GM12872 (cell line): ENCODE measurements around the gene TMEM62.

Source experiments
- CTCF ChIP-seq: IDR thresholded peaks from 3 replicates; pipeline ENCODE4 v1.5.1; 2011; ENCODE audit warnings: low read depth, mild to moderate bottlenecking, low read length, moderate library complexity; ENCODE audit not compliant: insufficient read depth

TMEM62 gene

GRCh38 chr15:43210172-43210745, 76.9 kb downstream of the TMEM62 start:
- TF ChIP-seq CTCF = no peak

- no peak for TF ChIP-seq CTCF
Measured at GRCh38 chr15:43210807-43211206, 77.4 kb downstream of the TMEM62 start.

- TF ChIP-seq CTCF = no peak
Measured at GRCh38 chr15:43211224-43211735, 77.9 kb downstream of the TMEM62 start.

- TF ChIP-seq CTCF = no peak
Measured at GRCh38 chr15:43212299-43212698, 78.9 kb downstream of the TMEM62 start.

- no peak for TF ChIP-seq CTCF
Measured at GRCh38 chr15:43212951-43213350, 79.6 kb downstream of the TMEM62 start.

- no peak for TF ChIP-seq CTCF
Measured at GRCh38 chr15:43213466-43213865, 80.1 kb downstream of the TMEM62 start.

GRCh38 chr15:43214169-43214568, 80.8 kb downstream of the TMEM62 start:
- TF ChIP-seq CTCF = no peak
